Measurements from ENCODE around the gene NDRG4.
"Not testable (repeated sequence)": the region's sequence is repeated elsewhere in the genome, so short reads cannot be mapped to it uniquely, and the experiment has no call there.

Gene NDRG4

DNA sequence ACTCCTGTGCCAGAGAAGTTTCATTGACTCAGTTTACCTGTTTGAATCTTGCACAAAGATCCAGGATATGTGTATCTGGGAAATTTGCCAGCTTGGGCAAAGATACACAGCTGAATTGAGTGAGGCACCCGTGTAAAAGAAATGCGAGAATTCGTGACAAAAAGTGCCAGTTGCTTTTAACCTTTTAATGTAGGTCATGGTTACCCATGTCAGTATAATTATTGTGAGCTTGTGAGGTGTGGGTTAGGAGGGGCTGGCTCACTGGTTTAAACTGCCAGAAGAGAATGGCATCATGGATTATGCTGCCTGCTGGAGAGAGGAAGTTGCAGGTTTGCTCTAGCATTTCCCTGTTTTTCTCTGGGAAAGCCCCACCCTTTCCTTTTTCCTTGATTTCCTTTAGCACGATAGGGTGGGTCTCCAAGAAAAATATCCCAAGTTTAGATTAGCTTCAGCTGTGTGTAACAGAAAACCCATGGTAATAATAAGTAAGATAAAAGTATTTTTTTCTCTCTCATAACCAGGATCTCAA is 24.8 kb upstream of the NDRG4 start:
- Mint-ChIP-seq H3K27ac (no peak overlapping the region), H3K4me3 (no peak overlapping the region), H3K36me3 (no peaks in the 10 kb centered on the region), H3K4me1 (peaks cover 3 to 6% of the 10 kb centered on the region in 2 donors), H3K9me3 (no peaks in the 10 kb centered on the region), H3K27me3 (peaks cover 11 to 14% of the 10 kb centered on the region in 2 donors)
- no peak for DNase-seq
- no peak for ATAC-seq (replicated peaks)

DNA sequence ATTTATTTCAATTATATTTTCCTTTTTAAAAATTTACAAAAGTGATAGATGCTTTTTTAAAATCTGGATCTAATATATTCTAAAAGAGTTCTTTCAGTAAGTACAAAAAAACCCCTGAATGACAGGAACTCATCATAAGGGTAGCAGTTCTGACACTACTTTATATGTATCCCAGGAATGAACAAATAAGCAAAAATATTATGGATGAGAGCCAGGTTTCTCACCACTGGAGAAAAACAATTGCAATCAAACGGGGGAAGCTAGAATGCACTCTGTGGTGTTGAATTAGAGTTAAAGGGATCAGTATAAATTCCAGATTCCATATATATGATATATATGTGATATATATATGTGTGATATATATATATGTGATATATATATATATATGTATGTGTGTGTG is 23.2 kb upstream of the NDRG4 start:
- DNase-seq (no peak), ATAC-seq (replicated peaks) (no peak)
- peaks cover 3 to 6% of the 10 kb centered on the region in 2 donors for H3K4me1 Mint-ChIP-seq
- H3K4me3 Mint-ChIP-seq: no peak overlapping the region
- H3K9me3 Mint-ChIP-seq: no peaks in the 10 kb centered on the region
- H3K27me3 Mint-ChIP-seq: peaks cover 11% of the 10 kb centered on the region in 2 donors
- H3K36me3 Mint-ChIP-seq: no peaks in the 10 kb centered on the region
- H3K27ac Mint-ChIP-seq: no peak overlapping the region

DNA sequence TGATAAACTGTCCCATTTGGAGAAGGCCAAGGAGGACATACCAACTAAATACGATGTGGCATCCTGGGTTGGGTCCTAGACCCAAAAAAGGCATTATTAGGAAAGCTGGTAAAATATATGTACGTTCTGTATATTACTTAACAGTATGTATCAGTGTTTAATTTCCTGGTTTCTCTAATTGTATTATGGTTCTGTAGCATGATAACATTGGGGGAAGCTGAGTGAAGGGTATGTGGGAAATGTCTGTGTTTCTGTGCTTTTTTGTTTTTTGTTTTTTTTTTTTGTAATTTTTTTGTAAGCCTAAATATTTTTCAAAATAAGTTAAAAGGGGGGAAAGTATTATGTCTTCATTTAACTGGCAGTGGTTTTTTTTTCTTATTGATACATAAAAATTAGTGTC is 21.5 kb upstream of the NDRG4 start:
- no peak for DNase-seq
- Mint-ChIP-seq H3K27ac (no peak overlapping the region), H3K4me3 (no peak overlapping the region), H3K9me3 (no peaks in the 10 kb centered on the region), H3K27me3 (peaks cover 11 to 25% of the 10 kb centered on the region in 2 donors), H3K36me3 (no peaks in the 10 kb centered on the region), H3K4me1 (peaks cover 3 to 6% of the 10 kb centered on the region in 2 donors)
- no peak for ATAC-seq (replicated peaks)

DNA sequence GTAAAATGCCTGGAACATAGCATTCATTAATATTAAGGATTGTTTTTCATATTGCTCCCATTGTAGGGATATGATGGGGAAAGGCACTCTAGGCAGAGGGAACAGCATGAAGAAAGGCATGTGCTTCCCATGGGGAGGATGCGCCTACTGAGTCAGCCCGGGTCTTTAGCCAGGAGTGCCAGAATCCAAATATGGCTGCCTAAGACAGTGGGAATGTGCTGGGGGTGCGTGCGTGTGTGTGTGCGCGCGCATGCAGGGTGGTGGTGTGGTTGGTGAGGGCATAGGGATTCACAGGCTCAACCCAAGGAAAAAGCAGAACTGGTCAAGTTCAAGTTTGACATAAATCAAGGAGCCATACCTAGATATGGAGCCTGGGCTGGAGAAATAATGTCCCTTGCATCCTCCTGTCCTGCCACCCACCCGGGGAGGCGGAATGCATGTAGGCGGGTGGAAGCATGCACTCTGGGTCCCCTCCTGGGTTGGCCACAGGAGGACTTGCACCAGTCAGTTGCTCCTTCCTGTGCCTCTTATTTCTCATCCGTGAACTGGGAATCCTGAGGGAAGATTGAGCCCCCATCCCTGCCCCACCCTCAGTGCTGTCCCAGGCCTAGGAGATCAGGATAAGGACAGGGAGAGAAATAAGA is 18.6 kb upstream of the NDRG4 start:
- peaks cover 0 to 28% of the 10 kb centered on the region in 2 donors for H3K27me3 Mint-ChIP-seq
- no peaks in the 10 kb centered on the region for H3K36me3 Mint-ChIP-seq
- H3K27ac Mint-ChIP-seq: no peak overlapping the region
- no peak for DNase-seq
- H3K4me1 Mint-ChIP-seq: no peaks in the 10 kb centered on the region
- no peak for ATAC-seq (replicated peaks)
- no peaks in the 10 kb centered on the region for H3K9me3 Mint-ChIP-seq
- no peak overlapping the region for H3K4me3 Mint-ChIP-seq

DNA sequence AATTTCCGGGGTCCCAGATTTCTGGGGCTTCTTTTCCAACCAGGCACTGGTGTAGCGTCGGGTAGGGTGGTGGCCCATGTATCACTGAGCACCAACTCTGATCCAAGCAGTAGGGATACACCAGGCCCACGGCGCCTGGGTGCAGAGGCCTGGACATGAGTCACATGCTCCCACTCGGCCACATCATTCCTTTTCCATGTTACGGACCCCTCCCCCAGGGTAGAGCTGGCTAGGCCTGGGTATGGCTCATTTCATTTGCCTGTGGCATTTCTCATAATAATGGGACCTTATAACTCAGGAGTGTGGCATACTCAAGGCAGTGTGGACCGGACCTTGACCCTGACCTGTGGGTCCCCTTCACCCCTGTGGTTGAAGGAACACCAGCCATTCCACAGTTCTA is 18.0 kb upstream of the NDRG4 start:
- Mint-ChIP-seq H3K27ac (no peak overlapping the region), H3K4me3 (no peak overlapping the region), H3K9me3 (no peaks in the 10 kb centered on the region), H3K4me1 (no peaks in the 10 kb centered on the region), H3K27me3 (peaks cover 2 to 32% of the 10 kb centered on the region in 2 donors), H3K36me3 (no peaks in the 10 kb centered on the region)
- DNase-seq: no peak
- no peak for ATAC-seq (replicated peaks)

DNA sequence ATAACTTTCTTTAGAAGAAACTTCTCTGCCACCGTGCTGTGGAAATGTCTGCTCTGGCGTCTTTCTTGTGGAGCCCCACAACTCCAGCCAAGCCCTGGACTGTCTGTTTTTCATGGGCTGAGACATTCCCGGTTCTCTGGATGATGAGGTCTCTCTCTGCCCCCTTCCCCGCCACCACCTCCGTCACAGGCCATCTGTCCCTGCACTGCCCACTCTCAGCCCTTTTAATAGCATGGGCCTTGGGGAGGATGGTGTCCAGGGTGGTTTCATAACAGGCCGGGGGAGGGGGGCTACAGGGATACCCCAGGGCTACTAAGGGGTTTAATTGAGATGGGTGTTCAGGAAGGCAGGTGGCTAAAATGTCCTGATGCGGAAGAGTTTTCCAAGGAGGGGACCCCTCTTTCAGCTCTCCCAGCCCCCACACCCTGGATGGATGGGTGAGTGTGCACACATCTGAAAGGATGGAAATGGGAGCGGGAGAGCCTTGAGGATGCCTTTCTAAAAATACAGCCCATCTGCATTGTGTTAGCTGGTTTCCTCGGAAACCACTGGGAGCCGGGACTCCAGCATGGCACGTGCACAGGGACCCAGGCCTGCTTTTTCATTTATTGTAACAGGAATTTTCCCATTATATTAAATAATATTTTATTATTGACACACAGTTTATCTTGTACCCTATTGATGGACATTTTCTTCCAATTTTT is 14.6 kb upstream of the NDRG4 start:
- H3K36me3 Mint-ChIP-seq: no peaks in the 10 kb centered on the region
- H3K27ac Mint-ChIP-seq: no peak overlapping the region
- peaks cover 12 to 31% of the 10 kb centered on the region in 2 donors for H3K27me3 Mint-ChIP-seq
- H3K4me3 Mint-ChIP-seq: no peak overlapping the region
- ATAC-seq (replicated peaks) (no peak), DNase-seq (no peak)
- no peaks in the 10 kb centered on the region for H3K9me3 Mint-ChIP-seq
- no peaks in the 10 kb centered on the region for H3K4me1 Mint-ChIP-seq

DNA sequence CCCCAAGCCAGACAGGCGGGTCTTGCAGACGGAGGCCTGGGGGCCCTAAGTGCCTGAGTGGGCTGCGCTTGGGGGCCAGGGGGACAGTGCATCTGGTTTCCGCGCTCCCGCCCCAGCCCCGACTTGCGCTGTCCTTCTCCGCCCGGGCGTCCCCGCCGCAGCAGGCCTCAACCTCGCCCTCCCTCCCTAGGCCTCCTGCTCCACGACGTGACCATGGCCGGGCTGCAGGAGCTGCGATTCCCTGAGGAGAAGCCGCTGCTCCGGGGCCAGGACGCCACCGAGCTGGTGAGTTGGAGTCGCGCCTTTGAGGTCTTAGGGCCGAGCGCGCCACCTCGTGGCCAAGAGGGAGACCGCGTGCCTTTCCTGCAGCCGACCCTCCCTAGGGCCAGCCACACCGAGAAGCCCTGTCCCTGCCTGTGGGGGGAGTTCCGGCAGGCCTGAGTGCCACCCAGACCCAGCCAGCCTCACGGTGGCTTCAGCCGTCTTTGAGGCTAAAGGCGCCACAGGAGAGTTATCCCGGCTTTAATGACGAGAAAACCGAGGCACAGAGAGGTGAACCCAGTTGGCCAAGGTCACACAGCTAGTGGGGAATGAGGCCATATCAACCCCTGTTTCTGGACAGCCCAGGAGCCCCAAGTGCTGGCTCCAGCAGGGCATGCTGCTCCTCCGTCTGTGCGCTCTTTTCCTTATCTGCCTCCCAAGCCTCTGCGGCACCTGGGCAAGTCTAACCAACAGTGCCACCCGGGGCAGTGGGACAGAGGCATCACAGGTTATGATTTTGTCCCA is 12.2 kb upstream of the NDRG4 start:
- Mint-ChIP-seq H3K27ac (no peak overlapping the region), H3K4me3 (peak overlapping the region; percentile 36), H3K36me3 (no peaks in the 10 kb centered on the region), H3K9me3 (no peaks in the 10 kb centered on the region), H3K4me1 (peaks cover 0 to 2% of the 10 kb centered on the region in 2 donors), H3K27me3 (peaks cover 12 to 19% of the 10 kb centered on the region in 2 donors)
- ATAC-seq (replicated peaks) (peak; percentile 89 to 97), DNase-seq (peak; percentile 55)

DNA sequence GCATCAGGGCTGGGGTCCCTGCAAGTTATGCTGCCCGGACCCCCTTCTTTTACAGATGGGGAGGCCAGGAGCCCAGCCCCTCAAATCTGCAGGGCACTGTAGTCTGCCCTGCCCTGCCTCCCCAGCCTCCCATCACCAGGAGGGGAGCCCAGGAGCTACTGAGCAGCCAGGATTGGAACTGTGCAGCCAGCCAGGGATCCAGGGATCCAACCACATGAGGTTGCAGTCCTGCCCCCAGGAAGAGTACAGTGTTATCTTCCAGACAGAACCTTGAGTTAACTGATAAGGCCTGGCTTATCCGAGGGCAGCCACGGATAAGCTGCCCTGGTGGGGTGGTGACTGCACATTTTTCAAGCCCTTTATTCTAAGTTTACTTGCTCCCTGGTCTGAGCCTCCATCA is 11.4 kb upstream of the NDRG4 start:
- Mint-ChIP-seq H3K27me3 (peaks cover 11 to 16% of the 10 kb centered on the region in 2 donors), H3K36me3 (no peaks in the 10 kb centered on the region), H3K4me3 (no peak overlapping the region), H3K9me3 (no peaks in the 10 kb centered on the region), H3K27ac (no peak overlapping the region), H3K4me1 (peaks cover 0 to 2% of the 10 kb centered on the region in 2 donors)
- DNase-seq: no peak
- no peak for ATAC-seq (replicated peaks)

DNA sequence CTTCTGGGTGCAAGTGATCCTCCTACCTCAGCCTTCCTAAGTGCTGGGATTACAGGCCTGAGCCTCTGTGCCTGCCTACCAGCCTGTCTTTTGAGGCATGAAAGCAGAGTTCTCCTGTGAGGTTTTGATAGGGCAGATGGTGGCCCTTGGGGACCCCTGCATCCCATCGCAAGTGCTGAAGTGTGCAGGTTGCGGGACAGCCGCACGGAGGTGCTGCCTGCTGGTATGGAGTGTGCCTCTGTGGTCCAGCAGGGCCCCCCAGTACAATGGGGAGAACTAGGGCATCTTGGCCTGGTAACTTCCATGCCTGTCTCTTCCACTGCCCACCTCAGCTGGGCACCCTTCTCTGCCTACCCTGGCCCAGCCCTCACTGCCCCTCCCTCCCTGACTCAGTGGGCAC is 9.9 kb upstream of the NDRG4 start:
- no peak for DNase-seq
- peaks cover 3 to 7% of the 10 kb centered on the region in 2 donors for H3K4me1 Mint-ChIP-seq
- no peak for ATAC-seq (replicated peaks)
- H3K27me3 Mint-ChIP-seq: peaks cover 9 to 16% of the 10 kb centered on the region in 2 donors
- no peak overlapping the region for H3K4me3 Mint-ChIP-seq
- no peaks in the 10 kb centered on the region for H3K9me3 Mint-ChIP-seq
- no peaks in the 10 kb centered on the region for H3K36me3 Mint-ChIP-seq
- H3K27ac Mint-ChIP-seq: no peak overlapping the region

DNA sequence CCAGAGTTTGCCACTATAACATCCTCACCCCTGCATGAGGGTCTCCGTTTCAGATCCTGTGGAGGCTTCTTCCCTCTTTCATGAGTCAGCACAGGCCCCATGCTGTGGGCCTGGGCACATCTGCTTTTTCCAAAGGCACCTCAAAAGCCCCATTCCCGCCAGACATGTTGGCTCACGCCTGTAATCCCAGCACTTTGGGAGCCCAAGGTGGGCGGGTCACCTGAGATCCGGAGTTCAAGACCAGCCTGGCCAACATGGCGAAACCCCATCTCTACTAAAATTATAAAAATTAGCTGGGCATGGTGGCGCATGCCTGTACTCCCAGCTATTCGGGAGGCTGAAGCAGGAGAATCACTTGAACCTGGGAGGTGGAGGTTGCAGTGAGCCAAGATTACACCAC is 9.4 kb upstream of the NDRG4 start:
- not testable (repeated sequence) for H3K27ac Mint-ChIP-seq; ATAC-seq (replicated peaks); H3K36me3 Mint-ChIP-seq; H3K4me3 Mint-ChIP-seq; H3K9me3 Mint-ChIP-seq; DNase-seq
- peaks cover 12 to 18% of the 10 kb centered on the region in 2 donors for H3K27me3 Mint-ChIP-seq
- H3K4me1 Mint-ChIP-seq: peaks cover 7 to 12% of the 10 kb centered on the region in 2 donors

DNA sequence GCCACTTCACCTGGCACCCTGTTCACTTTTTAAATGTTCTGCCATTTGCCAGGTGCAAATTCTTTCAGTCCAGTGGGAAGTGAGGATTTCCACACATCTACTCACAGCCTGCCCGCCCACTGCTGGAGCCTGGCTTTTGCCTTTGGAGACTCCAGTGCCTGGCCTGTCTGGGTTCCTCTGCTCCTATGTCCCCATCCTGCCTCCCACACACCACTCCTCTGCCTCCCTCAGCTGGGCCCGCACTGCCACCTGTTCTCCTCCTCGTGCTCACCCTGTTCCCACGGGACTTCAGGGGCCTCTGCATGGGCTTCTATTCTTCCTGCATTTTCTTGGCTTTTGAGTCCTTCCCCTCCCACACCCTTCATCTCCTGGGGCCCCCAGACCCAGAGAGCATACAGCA is 7.9 kb upstream of the NDRG4 start:
- Mint-ChIP-seq H3K27me3 (peaks cover 10 to 17% of the 10 kb centered on the region in 2 donors), H3K4me1 (peaks cover 8 to 14% of the 10 kb centered on the region in 2 donors), H3K9me3 (no peaks in the 10 kb centered on the region), H3K27ac (no peak overlapping the region), H3K36me3 (no peaks in the 10 kb centered on the region), H3K4me3 (no peak overlapping the region)
- DNase-seq (no peak), ATAC-seq (replicated peaks) (no peak)

DNA sequence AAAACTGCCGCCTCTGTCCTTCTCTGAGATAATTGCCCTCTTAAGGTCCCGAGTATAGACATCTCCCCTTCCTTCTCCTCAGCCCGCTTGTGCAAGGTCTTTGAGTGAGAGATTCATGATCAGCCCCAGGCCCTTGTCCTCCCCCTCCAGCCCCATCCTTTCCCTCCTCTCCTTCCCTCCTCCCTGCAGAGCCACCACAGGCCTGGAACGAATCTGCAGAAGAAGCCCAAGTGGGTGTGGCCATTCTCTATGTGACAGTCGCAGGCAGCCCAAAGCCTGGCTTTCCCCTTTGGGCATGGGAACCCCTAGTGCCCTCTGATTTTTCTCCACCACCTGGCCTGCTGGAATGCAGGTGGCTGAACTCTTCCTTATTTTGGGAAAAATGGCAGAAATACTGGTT is 7.2 kb upstream of the NDRG4 start:
- no peak for DNase-seq
- H3K4me3 Mint-ChIP-seq: no peak overlapping the region
- no peak overlapping the region for H3K27ac Mint-ChIP-seq
- peaks cover 8 to 14% of the 10 kb centered on the region in 2 donors for H3K4me1 Mint-ChIP-seq
- H3K27me3 Mint-ChIP-seq: peaks cover 6 to 14% of the 10 kb centered on the region in 2 donors
- no peaks in the 10 kb centered on the region for H3K9me3 Mint-ChIP-seq
- no peaks in the 10 kb centered on the region for H3K36me3 Mint-ChIP-seq
- ATAC-seq (replicated peaks): no peak

DNA sequence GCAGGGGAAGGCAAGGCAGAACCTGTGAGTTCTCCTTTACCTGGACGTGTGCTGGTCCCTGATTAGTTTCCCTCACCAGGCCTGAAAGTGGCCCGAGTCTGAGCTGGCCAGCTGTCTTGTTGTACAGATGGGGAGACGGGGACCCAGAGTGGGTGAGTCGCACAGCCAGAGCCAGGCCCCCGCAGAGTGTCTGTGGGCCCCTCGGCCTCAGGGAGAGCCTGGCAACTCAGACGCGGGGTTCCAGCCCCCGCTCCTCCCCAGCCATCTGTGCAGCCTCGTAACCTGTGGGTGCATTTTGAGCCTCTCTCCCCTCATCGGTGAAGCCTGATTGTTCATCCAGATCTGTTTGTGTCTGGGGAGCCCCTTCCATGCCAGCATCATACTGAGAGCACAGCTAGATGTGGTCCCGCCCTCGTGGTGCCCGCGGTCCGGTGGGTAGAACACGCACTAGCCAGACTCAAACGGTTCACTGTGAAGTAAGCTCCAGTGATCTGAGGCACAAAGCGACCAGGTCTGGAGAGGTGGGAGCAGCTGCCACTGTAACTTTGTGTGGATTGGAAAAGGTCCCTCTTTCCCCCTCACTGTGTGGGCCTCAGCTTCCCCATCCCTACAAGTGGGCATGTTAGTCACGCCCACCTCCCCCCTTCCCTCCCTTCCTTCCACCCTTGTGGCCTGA is 6.0 kb upstream of the NDRG4 start:
- no peaks in the 10 kb centered on the region for H3K9me3 Mint-ChIP-seq

DNA sequence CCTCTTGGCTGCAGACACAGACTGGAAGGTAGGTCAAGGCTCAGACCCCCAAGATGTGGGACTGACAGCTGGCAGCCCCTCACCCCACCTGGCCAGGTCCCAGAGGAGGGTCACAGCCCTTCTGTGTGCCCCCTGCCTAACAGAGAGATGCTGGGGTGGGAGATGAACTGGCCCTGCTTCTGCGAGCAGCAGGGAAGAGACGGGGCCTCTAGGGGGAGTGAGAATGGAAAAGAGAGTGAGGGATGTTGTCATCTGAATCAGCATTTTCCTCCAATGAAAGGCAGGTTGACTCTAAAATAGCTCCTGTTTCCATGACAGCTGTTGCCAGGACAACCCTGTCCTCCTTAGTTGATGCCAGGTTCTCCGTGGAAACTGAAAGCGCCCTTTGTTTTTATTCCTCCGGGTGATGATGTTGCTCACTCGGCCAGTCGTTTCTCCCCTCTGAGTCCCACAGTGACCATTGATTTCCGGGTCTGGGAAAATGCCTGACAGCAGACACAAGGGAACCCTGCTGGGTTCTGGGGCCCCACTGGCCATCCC is 4.9 kb upstream of the NDRG4 start:
- H3K4me3 Mint-ChIP-seq: peak overlapping the region; percentile 59 to 64
- H3K9me3 Mint-ChIP-seq: no peaks in the 10 kb centered on the region
- peak; percentile 78 for DNase-seq
- peaks cover 9 to 18% of the 10 kb centered on the region in 2 donors for H3K27me3 Mint-ChIP-seq
- ATAC-seq (replicated peaks): peak; percentile 80 to 87
- peak overlapping the region; percentile 89 for H3K27ac Mint-ChIP-seq
- H3K36me3 Mint-ChIP-seq: no peaks in the 10 kb centered on the region
- peaks cover 10 to 21% of the 10 kb centered on the region in 2 donors for H3K4me1 Mint-ChIP-seq

More for the DNA sequence above, 6.0 kb upstream of the NDRG4 start:
- Mint-ChIP-seq H3K27ac (no peak overlapping the region), H3K4me3 (no peak overlapping the region), H3K36me3 (no peaks in the 10 kb centered on the region), H3K4me1 (peaks cover 8 to 14% of the 10 kb centered on the region in 2 donors), H3K27me3 (peaks cover 8 to 14% of the 10 kb centered on the region in 2 donors)
- ATAC-seq (replicated peaks) (peak in 1 of 2 donors; percentile 21), DNase-seq (no peak)

All from stimulated activated naive B cell treated with anti-CD40 and anti-IgM and Interleukin-4, amounts not matched to agents 10 μg/mL and 1 μg/mL and 100 μg/mL, for 72 hours (primary cell).